Measurements from ENCODE around the gene FAM9B. TPM values are rescaled to one million over a fixed set of nuclear protein-coding genes. Genes with fewer than 3 reads are reported as not detected.

The FAM9B gene
- total RNA-seq = not detected in 2 replicates

GRCh38 chrX:9033989-9034388 is at the start of gene FAM9B:
Gene FAM9B, minus strand, starts transcription at chrX:9034127. Its CDS starts 1,141 bp downstream, at chrX:9032986.

Other genes starting within 250 kb of the FAM9B start
- not detected in 2 replicates for gene FAM9A, start 232.7 kb downstream of the FAM9B start, total RNA-seq

Data from bronchus fibroblast of lung (primary cell).